Putamen (tissue), 1 donor: ENCODE measurements around the gene EDA.
A peak's percentile ranks its signal among the peaks of the same experiment; 100 is the strongest.
"Not testable (repeated sequence)": the region's sequence is repeated elsewhere in the genome, so short reads cannot be mapped to it uniquely, and the experiment has no call there.

Experiments used
- DNase-seq: peaks from one replicate; pipeline ENCODE4 v3.0.0-alpha.2; 2016; ENCODE audit warnings: low spot score

EDA gene

DNA sequence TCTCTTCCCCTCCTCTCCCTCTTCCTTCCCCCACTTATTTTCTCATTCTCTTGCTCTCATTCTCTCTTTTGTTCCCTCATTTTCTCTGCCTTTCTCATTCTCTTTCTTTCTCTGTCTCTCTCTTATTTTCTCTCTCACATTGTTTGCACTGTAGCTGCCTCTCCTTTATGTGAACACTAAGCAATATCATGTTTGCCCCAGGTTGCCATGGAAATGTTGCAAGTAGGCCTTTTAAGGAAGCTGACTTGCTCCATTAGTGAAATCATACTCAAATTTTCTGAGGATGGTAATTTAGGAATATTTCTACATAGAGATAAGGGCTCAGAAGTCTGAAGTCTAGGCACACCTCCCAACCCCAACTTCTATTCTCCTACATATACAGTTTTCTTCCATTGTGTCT, 130.1 kb downstream of the EDA start:
- no peak for DNase-seq

- DNase-seq, result no peak
These were observed 132.1 kb downstream of the EDA start for GRCh38 chrX:69748055-69748454.

DNA sequence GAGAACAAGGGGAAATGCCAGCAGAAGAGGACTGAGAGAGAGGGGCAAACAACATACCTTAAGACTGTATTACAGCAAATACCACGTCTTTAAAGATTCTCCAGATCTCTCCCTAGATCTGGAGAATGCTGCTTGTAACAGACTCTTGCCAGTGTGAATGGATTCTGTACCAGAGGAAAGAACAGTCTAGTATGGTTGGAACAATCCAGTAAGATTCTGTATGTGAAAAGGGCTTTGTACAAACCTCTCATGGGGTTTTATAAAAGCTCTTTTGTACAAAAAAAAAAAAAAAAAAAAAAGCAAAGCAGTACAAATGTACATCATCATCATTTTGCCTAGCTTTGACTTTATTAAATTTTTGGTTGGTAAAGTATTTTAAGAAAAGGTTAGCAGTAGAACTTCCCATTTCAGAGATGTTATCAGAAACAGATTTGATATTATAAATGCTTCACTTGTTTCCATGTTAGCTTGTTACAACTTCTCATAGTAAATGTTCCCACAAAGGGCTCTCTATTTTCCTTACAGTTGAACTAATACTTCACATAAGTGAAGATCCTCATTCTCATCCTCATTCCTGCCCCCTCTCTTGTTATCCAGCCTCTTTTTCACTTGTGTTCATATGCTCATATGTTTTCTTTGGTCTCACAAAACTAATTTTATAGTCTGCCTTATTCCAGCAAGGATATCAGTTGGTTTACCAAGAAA, 144.2 kb downstream of the EDA start:
- DNase-seq, result peak; percentile 39

- DNase-seq, result no peak
These were observed 145.7 kb downstream of the EDA start for GRCh38 chrX:69761633-69762032.

GRCh38 chrX:69762340-69762739, 146.4 kb downstream of the EDA start:
- DNase-seq, result no peak

GRCh38 chrX:69793260-69793935, 177.5 kb downstream of the EDA start:
- no peak for DNase-seq

GRCh38 chrX:69795702-69796101, 179.8 kb downstream of the EDA start:
- DNase-seq, result no peak

GRCh38 chrX:69807400-69807799, 191.5 kb downstream of the EDA start:
- no peak for DNase-seq

DNA sequence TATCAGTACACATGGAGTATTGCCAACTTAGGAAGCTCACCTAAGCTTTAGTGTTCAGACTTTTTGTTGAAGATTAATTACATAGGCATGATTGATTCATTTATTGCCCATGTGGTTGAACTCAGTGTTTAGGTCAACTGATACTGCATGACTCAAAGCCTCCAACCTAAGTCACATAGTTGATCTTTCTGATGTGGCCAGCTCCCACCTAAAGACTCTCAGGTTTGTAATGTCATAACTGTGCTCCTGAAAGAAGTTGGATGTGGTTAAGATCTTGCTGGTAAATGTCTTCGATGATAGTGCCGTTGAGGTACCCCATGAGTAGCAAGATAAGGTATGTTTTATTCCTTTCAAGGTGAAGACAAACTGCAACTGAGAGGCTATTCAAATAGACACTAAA, 192.5 kb downstream of the EDA start:
- DNase-seq, result no peak

DNA sequence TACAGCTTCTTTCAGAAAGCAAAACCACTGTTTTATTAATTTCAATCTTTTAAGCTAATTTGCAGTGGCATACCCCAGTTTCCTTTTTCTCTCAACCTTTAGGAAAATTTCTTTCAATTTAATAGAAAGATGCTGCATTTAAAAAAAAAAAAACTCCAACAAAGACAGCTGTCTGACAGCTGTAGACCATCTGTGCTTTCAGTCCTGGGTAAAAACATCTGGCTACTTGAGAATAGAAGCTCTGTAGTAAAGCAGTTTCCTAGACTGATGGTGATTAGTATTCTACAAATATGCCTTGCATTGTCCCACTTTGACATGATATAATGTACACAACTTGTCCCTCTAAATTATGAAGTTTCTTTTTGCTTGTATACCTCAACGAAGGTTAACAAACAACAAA, 197.8 kb downstream of the EDA start:
- no peak for DNase-seq

GRCh38 chrX:69815063-69815462, 199.2 kb downstream of the EDA start:
- no peak for DNase-seq

DNA sequence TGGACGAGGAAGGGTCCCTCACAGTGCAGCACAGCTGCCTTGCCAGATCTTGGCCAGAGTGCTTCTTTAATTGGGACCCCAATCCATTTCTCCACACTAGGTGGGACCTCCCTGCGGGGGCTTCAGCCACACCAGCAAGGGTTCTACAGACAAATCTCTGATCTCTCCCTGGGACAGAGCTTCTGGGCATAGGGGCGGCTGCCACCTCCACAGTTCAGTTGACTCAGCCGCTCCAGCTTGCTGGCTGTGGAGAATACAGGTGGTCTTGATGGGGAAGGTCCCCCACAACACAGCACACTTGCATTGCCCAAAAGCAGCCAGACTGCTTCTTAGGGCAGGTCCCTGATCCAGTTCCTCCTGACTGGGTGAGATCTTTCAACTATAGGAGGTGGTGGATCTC, 199.6 kb downstream of the EDA start:
- no peak for DNase-seq

DNA sequence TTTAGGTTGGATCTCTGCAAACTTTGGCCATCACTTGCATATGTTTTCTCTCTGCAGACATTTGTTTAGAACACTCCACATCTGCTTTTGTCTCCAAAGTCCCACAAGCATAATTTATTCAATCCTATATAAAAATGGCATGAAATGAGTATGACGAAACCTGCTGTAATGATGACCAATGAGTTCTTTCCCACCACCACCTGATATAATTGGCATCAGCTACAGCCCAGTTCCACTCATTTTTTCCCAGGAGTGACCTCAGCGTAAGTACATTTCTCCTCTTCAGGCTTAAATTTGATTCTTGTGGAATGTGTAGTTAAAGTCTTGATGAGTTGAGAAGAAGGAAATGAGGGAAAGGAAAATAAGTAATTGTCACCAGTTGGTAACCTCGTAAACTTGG, 228.7 kb downstream of the EDA start:
- DNase-seq, result no peak

GRCh38 chrX:69859999-69860398, 244.1 kb downstream of the EDA start:
- not testable (repeated sequence) for DNase-seq

GRCh38 chrX:69876221-69876620, 260.3 kb downstream of the EDA start:
- no peak for DNase-seq

- no peak for DNase-seq
These were observed 268.3 kb downstream of the EDA start for GRCh38 chrX:69884210-69884609.

DNA sequence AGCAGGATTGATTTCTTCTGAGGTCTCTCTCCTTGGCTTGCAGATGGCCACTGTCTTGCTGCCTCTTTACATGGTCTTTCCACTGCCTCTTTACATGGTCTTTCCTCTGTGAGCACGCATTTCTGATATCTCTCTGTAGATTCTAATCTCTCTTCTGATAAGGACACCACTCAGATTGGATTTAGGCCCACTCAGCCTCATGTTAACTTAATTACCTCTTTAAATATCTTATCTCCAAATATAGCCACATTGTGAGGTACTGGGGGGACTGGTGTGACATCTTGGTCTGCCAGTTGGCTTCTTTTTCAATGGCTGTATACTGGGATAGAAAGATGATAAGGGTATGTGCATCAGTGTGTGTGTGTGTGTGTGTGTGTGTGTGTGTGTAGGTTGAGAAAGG, 280.1 kb downstream of the EDA start:
- DNase-seq, result no peak

- DNase-seq, result no peak
These were observed 284.6 kb downstream of the EDA start for GRCh38 chrX:69900491-69900890.

- DNase-seq, result no peak
These were observed 290.5 kb downstream of the EDA start for GRCh38 chrX:69906447-69906846.

GRCh38 chrX:69914781-69915180, 298.9 kb downstream of the EDA start:
- no peak for DNase-seq

- DNase-seq, result no peak
These were observed 303.8 kb downstream of the EDA start for GRCh38 chrX:69919749-69920148.

- peak; percentile 0 for DNase-seq
These were observed 316.4 kb downstream of the EDA start for GRCh38 chrX:69932323-69932722.

DNA sequence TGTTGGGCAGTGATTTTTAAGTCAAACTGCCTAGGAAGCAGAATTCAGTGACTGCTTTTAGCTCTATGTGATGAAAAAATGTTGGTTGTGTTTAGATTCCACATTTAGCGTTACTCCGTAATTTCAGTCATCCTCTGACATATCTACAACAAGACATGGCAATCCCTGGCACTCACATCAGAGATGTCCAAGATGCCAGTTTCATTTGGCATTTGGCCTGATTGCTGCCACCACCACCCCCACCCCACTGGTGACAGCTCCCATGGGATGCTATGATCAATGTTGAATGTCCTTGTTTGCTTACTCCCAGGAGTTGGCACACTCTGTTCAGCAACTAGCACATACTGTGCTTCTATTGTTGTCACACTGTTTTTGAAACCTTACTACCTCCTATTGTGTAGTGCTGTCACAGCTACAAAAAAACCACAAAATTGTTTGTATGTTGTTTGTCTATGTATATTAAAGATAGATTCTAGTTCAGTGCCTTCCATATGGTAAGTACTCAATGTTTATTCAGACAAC, 332.4 kb downstream of the EDA start:
- DNase-seq, result no peak

DNA sequence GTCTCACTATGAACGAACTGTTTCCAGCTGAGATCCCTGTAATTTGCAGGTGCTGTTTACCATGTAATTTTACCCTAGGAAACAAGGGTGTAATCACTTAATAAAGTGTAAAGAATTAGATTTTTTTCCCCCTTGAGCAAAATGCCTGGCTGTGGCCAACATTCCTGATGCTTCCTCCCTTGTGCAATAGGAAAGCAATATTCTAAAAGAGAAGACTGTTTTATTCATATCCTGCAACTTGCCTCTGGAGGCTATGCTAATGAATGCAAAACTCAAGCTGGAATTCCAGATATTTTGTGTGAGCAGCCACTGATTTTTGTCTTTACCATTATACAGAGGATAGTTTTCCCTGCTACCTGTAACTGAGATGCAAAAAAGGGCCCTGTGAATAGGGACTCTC, 335.8 kb downstream of the EDA start:
- no peak for DNase-seq
